Chondrocyte (in vitro differentiated cells): ENCODE results near the gene EFNA3. TPM values are rescaled to one million over a fixed set of nuclear protein-coding genes. Genes with fewer than 3 reads are reported as not detected.

Experiments
- DNase-seq: peaks from one replicate; pipeline ENCODE4 v3.0.0; 2021; ENCODE audit warnings: mixed read lengths, low spot score
- H3K27ac Mint-ChIP-seq: one replicate; pipeline ENCODE4 v1.8.0; 2021; ENCODE audit warnings: mild to moderate bottlenecking, moderate library complexity, mixed read lengths; ENCODE audit not compliant: unreplicated experiment
- H3K27me3 Mint-ChIP-seq: 2 replicates; pipeline ENCODE4 v1.8.0; 2021; ENCODE audit warnings: low read depth, mixed read lengths
- H3K36me3 Mint-ChIP-seq: 2 replicates; pipeline ENCODE4 v1.8.0; 2021; ENCODE audit warnings: low read depth, mixed read lengths
- H3K4me1 Mint-ChIP-seq: 2 replicates; pipeline ENCODE4 v1.8.0; 2021; ENCODE audit warnings: low read depth, mild to moderate bottlenecking, mixed read lengths
- H3K4me3 Mint-ChIP-seq: one replicate; pipeline ENCODE4 v1.8.0; 2021; ENCODE audit warnings: mild to moderate bottlenecking, moderate library complexity, mixed read lengths; ENCODE audit not compliant: unreplicated experiment
- H3K9me3 Mint-ChIP-seq: 2 replicates; pipeline ENCODE4 v1.8.0; 2021; ENCODE audit warnings: low read depth, mixed read lengths
- long read RNA-seq: library from polyadenylated mRNA; stranded (forward); transcript quantifications from one replicate; pipeline ENCODE4 v2.0.0, GENCODE V29; 2021
- total RNA-seq: library from RNA; stranded (reverse); gene quantifications from 3 replicates; pipeline ENCODE4 v1.2.1, GENCODE V29; 2021
- TF ChIP-seq, protein P1 (sequence below): fragments of 200-600 bp; sonication (generic); IDR thresholded peaks from 2 replicates; pipeline ENCODE4 v1.5.0; 2021; ENCODE audit warnings: antibody characterized with exemption, mild to moderate bottlenecking, moderate library complexity

Gene EFNA3
- total RNA-seq: 4.3 to 5.5 TPM (median 4.5 TPM) in 3 replicates
- long read RNA-seq, partial matches to known transcripts: 4 of 7 reads
- long read RNA-seq, other reads (novel, unspliced or antisense): 1 of 7 reads

DNA sequence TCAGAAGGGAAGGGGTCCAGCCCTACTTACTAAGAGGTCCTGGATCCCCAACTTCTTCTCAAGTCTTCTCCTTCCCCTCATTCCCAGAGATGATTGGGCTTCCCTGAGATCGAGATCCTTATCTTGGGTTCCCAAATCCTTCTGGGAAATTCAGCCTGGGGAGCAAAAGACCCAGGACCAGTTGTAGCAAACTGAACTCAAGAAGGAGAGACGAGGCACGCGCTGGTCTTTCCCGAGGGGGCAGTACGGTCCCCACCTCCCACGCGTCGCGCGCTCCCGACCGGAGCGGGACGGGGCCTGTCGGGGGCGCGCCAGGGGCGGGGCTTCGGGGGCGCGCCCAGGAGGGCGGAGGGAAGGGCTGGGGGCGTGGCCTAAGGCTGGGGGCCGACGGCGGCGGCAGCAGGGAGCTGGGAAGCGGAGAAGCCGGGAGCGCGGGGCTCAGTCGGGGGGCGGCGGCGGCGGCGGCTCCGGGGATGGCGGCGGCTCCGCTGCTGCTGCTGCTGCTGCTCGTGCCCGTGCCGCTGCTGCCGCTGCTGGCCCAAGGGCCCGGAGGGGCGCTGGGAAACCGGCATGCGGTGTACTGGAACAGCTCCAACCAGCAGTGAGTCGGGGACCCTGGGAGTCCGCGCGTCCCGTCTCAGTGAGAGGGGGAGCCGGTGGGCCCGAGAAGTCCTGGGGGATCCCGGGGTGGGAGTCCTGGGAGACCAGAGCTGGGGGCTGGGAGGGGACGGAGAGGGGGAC, at the start of gene EFNA3:
Gene EFNA3 (plus strand): TSS at position 369 of the 741 bp plus-strand sequence. CDS start 105 bp downstream, at position 474.
- no peak within 1 kb of the TSS for H3K27ac Mint-ChIP-seq
- DNase-seq: peak; percentile 92
- peaks cover 22% of the 10 kb centered on the region for H3K27me3 Mint-ChIP-seq
- H3K4me3 Mint-ChIP-seq: peak within 1 kb of the TSS; percentile 66
- H3K9me3 Mint-ChIP-seq: no peaks in the 10 kb centered on the region
- H3K4me1 Mint-ChIP-seq: peaks cover 25% of the 10 kb centered on the region
- peaks cover 5% of the 10 kb centered on the region for H3K36me3 Mint-ChIP-seq
- TF ChIP-seq, protein P1, sequence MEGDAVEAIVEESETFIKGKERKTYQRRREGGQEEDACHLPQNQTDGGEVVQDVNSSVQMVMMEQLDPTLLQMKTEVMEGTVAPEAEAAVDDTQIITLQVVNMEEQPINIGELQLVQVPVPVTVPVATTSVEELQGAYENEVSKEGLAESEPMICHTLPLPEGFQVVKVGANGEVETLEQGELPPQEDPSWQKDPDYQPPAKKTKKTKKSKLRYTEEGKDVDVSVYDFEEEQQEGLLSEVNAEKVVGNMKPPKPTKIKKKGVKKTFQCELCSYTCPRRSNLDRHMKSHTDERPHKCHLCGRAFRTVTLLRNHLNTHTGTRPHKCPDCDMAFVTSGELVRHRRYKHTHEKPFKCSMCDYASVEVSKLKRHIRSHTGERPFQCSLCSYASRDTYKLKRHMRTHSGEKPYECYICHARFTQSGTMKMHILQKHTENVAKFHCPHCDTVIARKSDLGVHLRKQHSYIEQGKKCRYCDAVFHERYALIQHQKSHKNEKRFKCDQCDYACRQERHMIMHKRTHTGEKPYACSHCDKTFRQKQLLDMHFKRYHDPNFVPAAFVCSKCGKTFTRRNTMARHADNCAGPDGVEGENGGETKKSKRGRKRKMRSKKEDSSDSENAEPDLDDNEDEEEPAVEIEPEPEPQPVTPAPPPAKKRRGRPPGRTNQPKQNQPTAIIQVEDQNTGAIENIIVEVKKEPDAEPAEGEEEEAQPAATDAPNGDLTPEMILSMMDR: no peak

DNA sequence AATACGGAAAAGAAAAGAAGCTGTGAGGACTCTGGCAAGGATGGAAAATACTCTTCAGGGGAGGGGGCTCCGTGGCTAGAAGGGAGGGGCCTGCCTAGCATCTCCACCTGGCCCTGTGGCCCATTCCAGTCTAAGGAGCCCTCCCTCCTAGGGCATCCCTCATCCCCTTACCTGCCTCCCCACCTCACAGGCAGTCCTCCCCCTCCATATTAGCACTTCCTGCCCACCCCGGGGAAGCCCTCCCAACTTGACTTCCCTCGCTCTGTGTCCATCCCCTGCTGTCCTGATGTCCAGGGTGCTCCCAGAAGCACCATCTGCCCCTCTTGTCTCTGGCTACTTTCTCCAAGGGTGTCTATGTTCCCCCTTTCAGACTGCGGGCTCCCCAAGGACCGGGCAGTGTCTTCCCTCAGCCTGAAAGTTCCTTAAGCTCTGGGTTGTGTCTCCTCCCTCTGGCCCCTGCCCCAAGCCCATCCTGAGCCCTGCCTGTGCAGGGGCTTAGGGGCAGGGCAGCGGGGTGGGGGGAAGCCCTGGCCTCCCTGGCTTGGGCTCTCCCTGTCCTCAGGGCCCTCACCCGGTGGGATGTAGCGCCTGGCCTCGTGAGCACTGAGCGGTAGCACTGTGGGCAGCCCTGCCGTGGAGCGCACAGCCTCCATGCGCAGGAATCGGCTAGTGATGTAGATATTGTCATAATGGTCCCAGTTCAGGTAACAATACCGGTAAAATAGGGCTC, 49.0 kb upstream of the EFNA3 start:
- Mint-ChIP-seq H3K4me1 (no peaks in the 10 kb centered on the region), H3K27me3 (no peaks in the 10 kb centered on the region), H3K36me3 (no peaks in the 10 kb centered on the region), H3K9me3 (no peaks in the 10 kb centered on the region), H3K4me3 (no peak overlapping the region), H3K27ac (no peak overlapping the region)
- TF ChIP-seq, protein P1: no peak
- no peak for DNase-seq

DNA sequence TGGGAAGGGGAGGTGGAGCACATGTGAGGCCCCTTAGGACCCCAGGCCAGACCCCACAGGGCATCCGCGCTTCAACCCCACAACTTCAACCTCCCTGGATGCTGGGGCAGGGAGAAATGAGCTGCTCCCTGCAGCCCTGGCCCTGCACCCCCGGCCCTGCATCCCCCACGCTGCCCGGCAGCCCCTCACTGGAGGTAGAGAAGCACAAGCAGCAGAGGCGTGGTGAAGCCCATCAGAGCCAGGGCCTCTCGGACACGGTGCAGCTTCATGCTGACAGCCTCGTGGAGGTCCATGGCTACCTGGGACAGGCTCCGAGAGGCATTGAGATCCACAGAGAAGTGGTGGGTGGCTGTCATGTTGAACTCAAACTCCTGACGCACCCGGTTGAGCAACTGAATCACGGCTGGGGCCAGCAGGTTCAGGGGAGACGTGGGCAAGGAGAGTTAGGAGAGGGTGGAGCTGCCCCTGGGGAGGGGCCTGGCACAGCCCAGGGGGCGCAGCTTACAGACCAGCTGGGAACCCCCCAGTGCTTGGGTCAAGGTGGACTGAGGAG, 48.3 kb upstream of the EFNA3 start:
- TF ChIP-seq, protein P1: no peak
- no peaks in the 10 kb centered on the region for H3K36me3 Mint-ChIP-seq
- no peak overlapping the region for H3K27ac Mint-ChIP-seq
- H3K4me1 Mint-ChIP-seq: no peaks in the 10 kb centered on the region
- H3K4me3 Mint-ChIP-seq: no peak overlapping the region
- H3K27me3 Mint-ChIP-seq: no peaks in the 10 kb centered on the region
- no peaks in the 10 kb centered on the region for H3K9me3 Mint-ChIP-seq
- DNase-seq: no peak

GRCh38 chr1:155030899-155031298, 47.7 kb upstream of the EFNA3 start:
- no peak for DNase-seq
- Mint-ChIP-seq H3K27ac (no peak overlapping the region), H3K4me1 (no peaks in the 10 kb centered on the region), H3K4me3 (no peak overlapping the region), H3K36me3 (no peaks in the 10 kb centered on the region), H3K9me3 (no peaks in the 10 kb centered on the region), H3K27me3 (no peaks in the 10 kb centered on the region)
- TF ChIP-seq, protein P1: no peak

GRCh38 chr1:155032886-155033285, 45.8 kb upstream of the EFNA3 start:
- Mint-ChIP-seq H3K36me3 (no peaks in the 10 kb centered on the region), H3K9me3 (no peaks in the 10 kb centered on the region), H3K4me1 (no peaks in the 10 kb centered on the region), H3K27me3 (no peaks in the 10 kb centered on the region), H3K4me3 (no peak overlapping the region), H3K27ac (no peak overlapping the region)
- no peak for DNase-seq
- TF ChIP-seq, protein P1: no peak
